HEK293T (cell line): ENCODE data around the gene ZIC4.

Experiments used
- ARNT ChIP-seq: fragments of 450-650 bp; IDR thresholded peaks from 2 replicates; pipeline ENCODE4 v1.6.1; 2017; ENCODE audit warnings: mild to moderate bottlenecking
- CTBP1 ChIP-seq: fragments of 450-650 bp; IDR thresholded peaks from 2 replicates; pipeline ENCODE4 v1.6.1; 2016; ENCODE audit warnings: borderline replicate concordance
- ELF4 ChIP-seq: fragments of 450-650 bp; IDR thresholded peaks from 2 replicates; pipeline ENCODE4 v1.6.1; 2017; ENCODE audit warnings: antibody characterized with exemption
- FOXA1 ChIP-seq: fragments of 450-650 bp; IDR thresholded peaks from 2 replicates; pipeline ENCODE4 v1.6.1; 2016; ENCODE audit warnings: mild to moderate bottlenecking
- HDGF ChIP-seq: fragments of 450-650 bp; IDR thresholded peaks from 2 replicates; pipeline ENCODE4 v1.6.1; 2017; ENCODE audit warnings: antibody characterized with exemption, borderline replicate concordance
- L3MBTL2 ChIP-seq: fragments of 450-650 bp; conservative IDR thresholded peaks from 2 replicates; pipeline ENCODE4 v1.6.1; 2016; ENCODE audit warnings: mild to moderate bottlenecking
- NFRKB ChIP-seq: fragments of 450-650 bp; IDR thresholded peaks from 2 replicates; pipeline ENCODE4 v1.6.1; 2016; ENCODE audit warnings: mild to moderate bottlenecking, moderate library complexity
- PKNOX1 ChIP-seq: fragments of 450-650 bp; IDR thresholded peaks from 2 replicates; pipeline ENCODE4 v1.6.1; 2016
- SP1 ChIP-seq: fragments of 450-650 bp; IDR thresholded peaks from 2 replicates; pipeline ENCODE4 v1.6.1; 2017
- TARDBP ChIP-seq: fragments of 450-650 bp; IDR thresholded peaks from 2 replicates; pipeline ENCODE4 v1.6.1; 2016

- TF ChIP-seq HDGF (no peak), SP1 (no peak), TARDBP (no peak), ARNT (no peak), PKNOX1 (no peak), NFRKB (no peak), ELF4 (no peak), FOXA1 (no peak), CTBP1 (no peak), L3MBTL2 (no peak)
Observed at GRCh38 chr3:147373301-147373700, 33.0 kb downstream of the ZIC4 start.
